ENCODE results near the gene EGR4.

DNA sequence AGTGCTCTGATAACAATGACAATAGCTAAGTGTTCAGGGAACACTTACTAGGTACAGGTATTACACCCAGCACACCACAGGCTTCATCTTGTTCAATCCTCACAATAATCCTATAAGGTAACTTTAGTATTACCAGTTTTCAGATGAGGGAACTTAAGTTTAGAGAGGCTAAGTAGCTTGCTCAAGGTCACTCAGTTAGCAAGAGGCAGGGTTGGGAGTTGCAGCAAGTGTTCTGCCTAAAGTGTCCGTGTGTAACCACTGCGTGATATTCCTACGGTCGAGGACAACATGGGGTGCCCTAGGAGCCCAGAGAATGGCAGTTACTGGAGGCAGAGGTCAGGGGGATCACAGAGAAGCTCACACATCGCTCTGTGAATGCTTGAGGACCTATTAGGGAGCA lies 30.2 kb upstream of the EGR4 start:
- TF ChIP-seq, protein P1, sequence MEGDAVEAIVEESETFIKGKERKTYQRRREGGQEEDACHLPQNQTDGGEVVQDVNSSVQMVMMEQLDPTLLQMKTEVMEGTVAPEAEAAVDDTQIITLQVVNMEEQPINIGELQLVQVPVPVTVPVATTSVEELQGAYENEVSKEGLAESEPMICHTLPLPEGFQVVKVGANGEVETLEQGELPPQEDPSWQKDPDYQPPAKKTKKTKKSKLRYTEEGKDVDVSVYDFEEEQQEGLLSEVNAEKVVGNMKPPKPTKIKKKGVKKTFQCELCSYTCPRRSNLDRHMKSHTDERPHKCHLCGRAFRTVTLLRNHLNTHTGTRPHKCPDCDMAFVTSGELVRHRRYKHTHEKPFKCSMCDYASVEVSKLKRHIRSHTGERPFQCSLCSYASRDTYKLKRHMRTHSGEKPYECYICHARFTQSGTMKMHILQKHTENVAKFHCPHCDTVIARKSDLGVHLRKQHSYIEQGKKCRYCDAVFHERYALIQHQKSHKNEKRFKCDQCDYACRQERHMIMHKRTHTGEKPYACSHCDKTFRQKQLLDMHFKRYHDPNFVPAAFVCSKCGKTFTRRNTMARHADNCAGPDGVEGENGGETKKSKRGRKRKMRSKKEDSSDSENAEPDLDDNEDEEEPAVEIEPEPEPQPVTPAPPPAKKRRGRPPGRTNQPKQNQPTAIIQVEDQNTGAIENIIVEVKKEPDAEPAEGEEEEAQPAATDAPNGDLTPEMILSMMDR (conservative IDR thresholded peaks at IDR 0.05; ENCODE audit: low read depth, low read length): no peak
- TF ChIP-seq BHLHE40 (IDR thresholded peaks at IDR 0.05; ENCODE audit: low read depth, low read length): no peak

All from IMR-90 (cell line).